Activated CD4-positive, CD25-positive, alpha-beta regulatory T cell treated with anti-CD3 and anti-CD28 coated beads, Interleukin-2, amount 50 U/mL, for 16 hours (primary cell): ENCODE data around the gene NKD1.

Experiments
- DNase-seq: peaks from one replicate; pipeline ENCODE4 v3.0.0-alpha.2; 2020; ENCODE audit warnings: low read depth, low spot score

Gene NKD1

GRCh38 chr16:50673496-50674275 lies 125.5 kb downstream of the NKD1 start:
- DNase-seq, result no peak

GRCh38 chr16:50674831-50675230 lies 126.6 kb downstream of the NKD1 start:
- DNase-seq, result no peak

GRCh38 chr16:50675686-50676610 lies 127.8 kb downstream of the NKD1 start:
- DNase-seq, result no peak

- no peak for DNase-seq
Observed at GRCh38 chr16:50676684-50677225, 128.6 kb downstream of the NKD1 start.

GRCh38 chr16:50677351-50677750 lies 129.2 kb downstream of the NKD1 start:
- DNase-seq, result no peak

- no peak for DNase-seq
Observed at GRCh38 chr16:50678531-50678930, 130.3 kb downstream of the NKD1 start.

GRCh38 chr16:50679266-50679665 lies 131.1 kb downstream of the NKD1 start:
- no peak for DNase-seq

GRCh38 chr16:50679676-50680555 lies 131.7 kb downstream of the NKD1 start:
- no peak for DNase-seq

- DNase-seq, result no peak
Observed at GRCh38 chr16:50680556-50680893, 132.3 kb downstream of the NKD1 start.

GRCh38 chr16:50681021-50681885 lies 133.1 kb downstream of the NKD1 start, which contains the start of gene SNX20:
TSS of gene SNX20 (minus strand) at chr16:50681312. CDS start at chr16:50677526, 3,786 bp downstream.
- no peak for DNase-seq

- DNase-seq, result no peak
Observed at GRCh38 chr16:50683689-50684374, 135.6 kb downstream of the NKD1 start.

- DNase-seq, result no peak
Observed at GRCh38 chr16:50684823-50685461, 136.7 kb downstream of the NKD1 start.

GRCh38 chr16:50685462-50686063 lies 137.4 kb downstream of the NKD1 start:
- no peak for DNase-seq

- no peak for DNase-seq
Observed at GRCh38 chr16:50688083-50688482, 139.9 kb downstream of the NKD1 start.

GRCh38 chr16:50688867-50689266 lies 140.7 kb downstream of the NKD1 start:
- no peak for DNase-seq

GRCh38 chr16:50690177-50690576 lies 142.0 kb downstream of the NKD1 start:
- no peak for DNase-seq

- no peak for DNase-seq
Observed at GRCh38 chr16:50692644-50692998, 144.4 kb downstream of the NKD1 start.

- no peak for DNase-seq
Observed at GRCh38 chr16:50692999-50693781, 145.0 kb downstream of the NKD1 start, which contains the start of gene NOD2. TSS of gene NOD2 (plus strand) at chr16:50693606. CDS start at chr16:50699496, 5,890 bp downstream.
